ENCODE results near the gene FZR1.
"Not testable (repeated sequence)": the region's sequence is repeated elsewhere in the genome, so short reads cannot be mapped to it uniquely, and the experiment has no call there.

FZR1 gene

GRCh38 chr19:3516675-3517207 is 10.6 kb downstream of the FZR1 start:
- no peak for DNase-seq

GRCh38 chr19:3517638-3518037 is 11.5 kb downstream of the FZR1 start:
- no peak for DNase-seq

GRCh38 chr19:3518255-3518654 is 12.1 kb downstream of the FZR1 start:
- DNase-seq = no peak

- no peak for DNase-seq
Observed at GRCh38 chr19:3518659-3519058, 12.5 kb downstream of the FZR1 start.

GRCh38 chr19:3519126-3519525 is 13.0 kb downstream of the FZR1 start:
- no peak for DNase-seq

- no peak for DNase-seq
Observed at GRCh38 chr19:3520166-3521103, 14.3 kb downstream of the FZR1 start.

GRCh38 chr19:3521104-3521445 is 15.0 kb downstream of the FZR1 start:
- DNase-seq = no peak

GRCh38 chr19:3522421-3523360 is 16.6 kb downstream of the FZR1 start:
- no peak for DNase-seq

- no peak for DNase-seq
Observed at GRCh38 chr19:3523361-3524077, 17.4 kb downstream of the FZR1 start.

- no peak for DNase-seq
Observed at GRCh38 chr19:3524078-3524842, 18.1 kb downstream of the FZR1 start.

GRCh38 chr19:3524904-3525451 is 18.9 kb downstream of the FZR1 start:
- DNase-seq = no peak

GRCh38 chr19:3526507-3527237 is 20.6 kb downstream of the FZR1 start:
- no peak for DNase-seq

- no peak for DNase-seq
Observed at GRCh38 chr19:3527238-3527910, 21.3 kb downstream of the FZR1 start.

GRCh38 chr19:3528080-3528479 is 22.0 kb downstream of the FZR1 start:
- DNase-seq = no peak

- DNase-seq = no peak
Observed at GRCh38 chr19:3528539-3529211, 22.6 kb downstream of the FZR1 start.

- not testable (repeated sequence) for DNase-seq
Observed at GRCh38 chr19:3529299-3529698, 23.2 kb downstream of the FZR1 start.

- no peak for DNase-seq
Observed at GRCh38 chr19:3530389-3530788, 24.3 kb downstream of the FZR1 start.

GRCh38 chr19:3531716-3532115 is 25.6 kb downstream of the FZR1 start:
- DNase-seq = no peak

GRCh38 chr19:3532154-3532786 is 26.2 kb downstream of the FZR1 start:
- no peak for DNase-seq
